Anterior cingulate cortex (tissue), 58 donors: ENCODE data around the gene SLC7A14.
A peak's percentile ranks its signal among the peaks of the same experiment; 100 is the strongest.
"Not testable (repeated sequence)": the region's sequence is repeated elsewhere in the genome, so short reads cannot be mapped to it uniquely, and the experiment has no call there.

Experiments used
- DNase-seq, 58 donors: peaks; one replicate each; lab custom pipeline; 2025; lab: John Stamatoyannopoulos, UW

SLC7A14 gene

DNA sequence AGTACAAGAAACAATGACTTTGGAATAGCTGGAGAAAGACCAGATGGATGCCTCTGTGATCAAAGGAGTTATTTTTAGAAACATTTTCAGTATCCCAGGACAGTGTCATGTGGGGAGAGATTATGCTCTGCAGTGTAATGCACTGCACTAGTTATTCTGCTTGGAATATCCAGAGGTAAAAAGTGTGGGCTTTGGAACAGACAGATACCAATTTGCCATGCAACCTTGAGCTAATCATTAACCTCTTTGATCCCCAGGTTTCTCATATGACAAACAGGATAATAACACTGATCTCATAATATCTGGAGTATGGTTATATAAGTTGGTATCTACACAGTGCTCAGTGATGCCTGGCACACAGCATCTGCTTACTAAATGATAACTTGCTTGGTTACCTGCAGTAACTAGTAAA lies 12.2 kb upstream of the SLC7A14 start:
- peak in 1 of 58 donors; percentile 40 for DNase-seq

DNA sequence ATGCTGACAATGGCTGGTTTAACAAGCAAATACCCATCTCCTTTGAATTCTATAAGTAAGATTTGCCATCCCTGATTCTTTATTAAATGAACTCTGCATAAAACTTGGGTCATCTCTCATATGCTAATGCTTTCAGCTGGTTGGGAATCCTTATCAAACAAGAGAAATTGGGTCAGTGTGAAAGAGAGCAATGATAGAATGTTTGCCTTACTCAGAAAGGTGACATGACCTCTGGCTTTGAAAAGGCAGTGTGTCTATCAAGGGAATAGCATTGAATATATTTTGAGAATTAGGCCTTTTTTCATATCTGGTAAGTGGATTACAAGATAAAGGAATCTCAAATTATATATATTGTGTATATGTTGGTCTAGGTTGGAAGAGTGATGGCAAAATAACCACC lies 8.7 kb upstream of the SLC7A14 start:
- no peak for DNase-seq

DNA sequence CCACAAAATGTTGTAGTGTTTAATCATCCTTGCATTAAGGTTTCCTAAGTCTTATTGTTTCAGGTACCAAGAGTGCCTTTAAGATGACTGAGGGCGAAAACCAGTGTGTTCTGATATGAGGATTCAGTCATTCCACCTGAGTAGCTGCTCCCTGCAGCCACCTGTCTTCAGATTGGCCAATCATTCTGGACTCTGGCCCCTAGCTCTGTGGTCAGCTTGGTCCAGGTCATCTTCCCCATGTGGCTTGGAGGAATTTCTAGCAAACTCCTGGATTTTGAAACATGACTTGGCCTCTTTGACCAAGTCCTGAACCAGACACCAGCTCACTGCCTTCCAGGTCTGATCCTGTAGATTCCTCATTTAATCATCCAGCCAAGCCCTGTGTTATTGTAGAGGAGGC lies 7.8 kb upstream of the SLC7A14 start:
- DNase-seq: no peak

DNA sequence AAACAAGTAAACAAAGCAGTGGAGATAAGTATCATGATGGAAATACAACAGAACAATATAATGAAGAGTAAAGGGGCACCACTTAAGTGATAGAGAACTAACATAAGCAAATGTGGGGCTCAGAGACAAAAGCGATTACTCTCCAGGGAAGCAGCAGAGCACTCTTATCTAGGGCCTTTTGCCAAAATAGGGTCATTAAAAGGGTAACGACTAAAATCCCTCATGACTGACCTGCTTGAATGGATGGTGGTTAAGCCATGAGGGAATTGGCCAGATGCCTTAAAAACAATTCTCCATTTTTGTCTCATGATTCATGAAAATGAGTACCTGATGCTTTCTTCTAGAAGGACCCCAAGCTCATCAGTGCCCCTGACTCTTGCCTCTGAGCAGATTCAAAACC lies 3.2 kb upstream of the SLC7A14 start:
- DNase-seq: no peak

DNA sequence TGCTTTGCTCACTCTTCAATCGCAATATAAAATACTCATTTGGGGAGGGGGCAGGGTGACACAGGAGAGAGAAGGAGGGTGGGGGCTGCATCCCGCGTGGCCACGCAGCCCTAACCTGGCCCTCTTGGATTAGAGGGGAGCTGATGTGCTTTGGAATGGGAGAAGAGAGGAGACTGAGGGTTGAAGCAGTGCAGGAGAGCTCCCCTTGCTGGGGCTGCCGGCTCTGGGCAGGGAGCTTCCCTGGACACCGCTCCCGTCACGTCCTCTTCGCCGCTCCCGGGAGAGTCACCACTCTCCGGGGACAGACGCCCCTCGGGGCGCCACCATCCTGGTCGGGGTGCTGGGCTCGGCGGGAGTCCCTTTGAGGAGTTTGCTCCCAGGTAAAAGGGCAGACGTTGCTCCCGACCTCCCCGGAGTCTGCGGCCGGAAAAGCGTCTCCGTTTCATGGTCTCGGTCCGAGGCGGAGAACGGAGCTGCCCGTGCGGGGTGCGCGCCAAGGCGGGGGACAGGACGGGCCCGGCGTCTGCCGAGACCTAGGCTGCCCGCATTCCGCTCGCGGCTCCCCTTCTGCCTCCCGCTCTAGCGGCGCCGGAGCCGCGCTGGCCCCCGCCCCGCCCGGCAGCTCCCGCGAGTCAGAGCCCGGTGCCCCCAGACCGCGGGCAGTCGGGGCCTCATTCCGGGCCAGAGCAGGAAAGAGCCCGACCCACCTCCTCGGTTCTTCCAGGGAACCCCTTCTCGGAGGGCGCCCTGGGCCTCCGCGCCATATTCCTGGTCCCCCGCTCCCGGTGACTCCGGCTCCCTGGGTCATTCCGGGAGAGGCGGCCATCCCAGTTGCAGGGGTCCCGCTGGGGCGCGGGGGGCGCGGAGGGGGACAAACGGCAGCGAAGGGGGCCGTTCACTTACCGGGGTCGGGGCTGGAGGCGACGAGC lies 603 bp downstream of the SLC7A14 start:
- peak in 19 of 58 donors; percentile 2 to 67 (median 38) for DNase-seq

DNA sequence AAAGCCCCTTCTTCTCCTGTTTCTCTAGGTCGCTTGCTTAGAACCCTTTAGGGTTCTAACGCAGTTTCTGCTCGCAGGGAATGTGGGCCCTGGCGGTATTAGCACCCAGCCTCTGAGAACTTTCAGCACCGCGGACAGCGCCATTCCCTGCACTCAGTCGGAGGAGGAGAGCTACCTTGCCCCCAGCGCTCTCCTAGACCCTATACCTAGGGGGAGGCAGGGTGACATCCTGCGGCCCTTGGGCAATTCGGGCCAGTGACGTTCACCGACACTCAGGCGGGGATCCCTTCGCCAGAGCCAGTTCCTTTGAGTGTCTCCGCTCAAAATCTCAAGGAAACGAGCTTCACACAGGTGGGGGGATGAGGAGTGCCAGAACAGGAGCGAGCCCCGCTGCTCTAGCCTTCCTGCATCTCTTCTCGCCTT lies 1.3 kb downstream of the SLC7A14 start:
- peak in 44 of 58 donors; percentile 2 to 66 (median 32) for DNase-seq

DNA sequence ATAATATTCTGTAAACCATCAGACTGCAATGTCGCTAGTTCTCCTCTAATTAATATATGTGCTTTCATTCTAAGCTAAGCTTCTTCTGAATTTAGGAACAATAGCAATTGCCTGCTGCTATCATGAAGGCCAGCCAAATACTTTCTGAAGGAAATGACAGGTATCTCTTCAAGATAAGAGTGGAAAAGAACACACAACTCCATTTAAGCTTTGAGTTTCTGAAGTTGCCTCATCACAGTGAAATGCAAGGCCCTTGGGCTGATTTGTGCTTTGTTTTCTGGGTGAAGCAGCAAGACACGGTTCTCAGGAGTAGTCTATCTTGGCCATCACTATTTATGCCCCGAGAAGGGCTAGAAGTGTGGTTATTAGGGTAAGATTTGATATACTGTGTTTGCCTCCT lies 6.2 kb downstream of the SLC7A14 start:
- DNase-seq: no peak

DNA sequence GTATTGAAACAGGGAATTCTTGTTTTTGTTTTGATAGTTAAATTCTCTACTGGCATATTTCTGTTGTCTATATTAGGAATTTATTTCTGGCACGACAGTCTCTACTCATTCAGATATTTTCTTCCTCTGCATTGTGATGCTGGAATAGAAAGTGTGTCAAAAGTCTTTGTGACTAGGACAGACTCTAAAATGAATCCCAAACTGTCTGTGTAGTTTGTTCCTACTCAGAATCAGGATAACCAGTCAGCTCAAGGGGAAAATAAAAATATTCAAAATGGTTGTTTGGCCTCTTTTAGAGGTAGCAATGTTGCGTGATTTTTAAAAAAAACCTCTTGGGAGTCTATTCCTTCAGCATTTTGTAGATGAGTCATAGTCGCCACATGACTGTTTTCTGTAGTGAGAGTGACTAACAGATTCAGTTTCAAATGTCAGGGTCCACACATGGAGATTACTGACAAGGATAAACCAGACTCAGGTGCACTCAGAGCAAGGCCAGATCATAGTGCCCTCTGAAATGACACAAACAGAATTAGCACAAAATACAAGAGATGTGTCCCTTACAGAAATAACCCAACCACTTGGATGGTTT lies 13.1 kb downstream of the SLC7A14 start:
- DNase-seq: no peak

DNA sequence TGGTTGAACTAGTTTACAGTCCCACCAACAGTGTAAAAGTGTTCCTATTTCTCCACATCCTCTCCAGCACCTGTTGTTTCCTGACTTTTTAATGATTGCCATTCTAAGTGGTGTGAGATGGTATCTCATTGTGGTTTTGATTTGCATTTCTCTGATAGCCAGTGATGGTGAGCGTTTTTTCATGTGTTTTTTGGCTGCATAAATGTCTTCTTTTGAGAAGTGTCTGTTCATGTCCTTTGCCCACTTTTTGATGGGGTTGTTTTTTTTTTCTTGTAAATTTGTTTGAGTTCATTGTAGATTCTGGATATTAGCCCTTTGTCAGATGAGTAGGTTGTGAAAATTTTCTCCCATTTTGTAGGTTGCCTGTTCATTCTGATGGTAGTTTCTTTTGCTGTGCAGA lies 18.3 kb downstream of the SLC7A14 start:
- not testable (repeated sequence) for DNase-seq

DNA sequence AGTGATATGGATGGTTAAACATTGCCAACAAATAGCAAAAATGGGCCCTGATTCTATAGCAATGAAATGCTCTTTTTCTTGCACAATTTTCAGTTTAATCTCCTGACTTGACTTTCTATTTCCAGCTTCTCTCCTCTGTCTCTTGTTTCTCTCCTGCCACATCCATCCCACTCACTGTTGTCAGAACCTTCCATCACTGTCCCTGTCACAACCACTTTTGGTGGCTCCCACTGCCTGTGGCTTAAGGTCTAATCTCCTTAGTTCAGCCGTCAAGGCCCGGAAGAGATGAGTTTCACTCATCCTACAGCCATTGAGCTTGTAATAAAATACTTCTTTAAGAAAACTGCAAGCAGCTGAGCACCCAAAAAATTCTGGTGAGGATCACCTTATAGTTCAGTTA lies 19.5 kb downstream of the SLC7A14 start:
- DNase-seq: no peak

DNA sequence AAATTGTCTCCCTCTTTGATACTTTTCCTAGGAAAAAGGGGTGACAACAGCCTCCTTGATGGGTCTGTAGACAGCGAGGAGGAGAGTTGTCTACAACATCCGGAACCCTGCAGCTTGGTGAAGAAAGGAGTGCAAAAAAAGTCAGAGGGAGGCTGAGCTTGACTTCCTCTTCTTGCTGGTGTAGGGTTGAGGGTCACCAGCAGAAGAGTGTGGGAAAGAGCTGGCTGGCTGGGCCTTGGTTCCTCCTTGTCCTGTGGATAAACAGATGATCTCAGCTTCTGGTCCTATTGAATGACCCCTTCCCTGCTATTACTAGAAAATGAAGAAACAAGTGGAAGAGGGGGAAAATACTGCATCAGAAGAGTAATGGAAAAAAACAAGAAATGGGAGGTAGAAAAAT lies 20.4 kb downstream of the SLC7A14 start:
- DNase-seq: no peak

DNA sequence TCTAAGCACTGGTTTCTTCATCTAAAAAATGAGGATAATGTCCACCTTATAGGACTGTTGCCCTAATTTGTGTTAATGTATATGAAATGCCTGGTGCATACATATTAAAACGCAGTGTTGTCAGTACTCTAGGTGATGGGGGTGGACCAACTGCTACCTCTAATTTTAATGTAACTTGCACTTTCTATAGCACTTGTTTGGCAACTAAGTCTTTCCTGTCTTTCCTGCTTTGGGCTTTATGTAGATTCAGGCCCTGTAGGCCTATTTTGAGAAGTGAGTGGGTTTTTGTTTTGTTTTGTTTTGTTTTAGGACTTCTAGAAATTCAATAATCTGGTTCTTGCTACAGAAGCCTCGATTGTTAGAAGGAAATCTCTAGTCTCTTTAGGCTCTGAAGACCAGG lies 21.2 kb downstream of the SLC7A14 start:
- DNase-seq: no peak

DNA sequence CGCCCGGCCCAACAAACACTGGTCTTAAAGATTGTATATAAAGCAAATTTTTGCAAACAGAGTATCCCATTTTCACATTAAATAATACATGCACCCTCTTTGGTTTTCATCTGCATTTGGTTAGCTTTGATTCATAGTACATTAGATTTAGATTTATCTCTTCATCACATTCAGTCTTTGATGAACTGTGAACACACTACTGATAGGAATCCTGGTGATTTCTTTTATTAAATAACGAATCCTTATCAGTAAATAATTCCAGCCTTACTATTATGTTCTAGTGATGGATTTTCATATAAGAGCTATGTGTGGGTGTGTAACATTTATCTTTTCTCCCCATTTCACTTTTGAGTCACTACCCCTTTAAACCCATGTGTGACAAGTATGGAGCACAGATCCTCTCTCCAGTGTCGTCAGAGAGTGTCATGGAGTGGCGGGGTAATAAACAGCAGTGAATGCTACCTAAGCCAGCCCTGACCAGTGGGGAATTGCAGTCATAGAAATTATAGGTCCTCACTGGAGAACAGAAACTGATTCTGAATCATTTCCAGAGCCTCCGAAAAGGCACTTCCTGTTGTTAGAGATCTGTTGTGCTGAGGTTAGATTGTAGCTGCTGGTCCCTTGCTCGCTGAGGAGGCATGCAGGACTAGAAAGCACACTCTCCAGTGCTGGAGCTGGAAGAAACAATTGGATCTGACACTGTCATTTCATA lies 22.0 kb downstream of the SLC7A14 start:
- peak in 1 of 58 donors; percentile 11 for DNase-seq

DNA sequence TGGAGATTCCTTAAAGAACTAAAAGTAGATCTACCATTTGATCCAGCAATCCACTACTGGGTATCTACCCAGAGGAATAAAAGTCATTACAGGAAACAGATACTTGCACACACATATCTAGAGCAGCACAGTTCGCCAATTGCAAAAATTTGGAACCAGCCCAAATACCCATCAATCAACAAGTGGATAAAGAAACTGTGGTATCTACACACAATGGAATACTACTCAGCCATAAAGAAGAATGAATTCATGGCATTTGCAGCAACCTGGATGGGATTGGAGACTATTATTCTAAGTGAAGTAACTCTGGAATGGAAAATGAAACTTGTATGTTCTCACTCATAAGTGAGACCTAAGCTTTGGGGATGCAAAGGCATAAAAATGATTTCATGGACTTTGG lies 23.8 kb downstream of the SLC7A14 start:
- DNase-seq: no peak

DNA sequence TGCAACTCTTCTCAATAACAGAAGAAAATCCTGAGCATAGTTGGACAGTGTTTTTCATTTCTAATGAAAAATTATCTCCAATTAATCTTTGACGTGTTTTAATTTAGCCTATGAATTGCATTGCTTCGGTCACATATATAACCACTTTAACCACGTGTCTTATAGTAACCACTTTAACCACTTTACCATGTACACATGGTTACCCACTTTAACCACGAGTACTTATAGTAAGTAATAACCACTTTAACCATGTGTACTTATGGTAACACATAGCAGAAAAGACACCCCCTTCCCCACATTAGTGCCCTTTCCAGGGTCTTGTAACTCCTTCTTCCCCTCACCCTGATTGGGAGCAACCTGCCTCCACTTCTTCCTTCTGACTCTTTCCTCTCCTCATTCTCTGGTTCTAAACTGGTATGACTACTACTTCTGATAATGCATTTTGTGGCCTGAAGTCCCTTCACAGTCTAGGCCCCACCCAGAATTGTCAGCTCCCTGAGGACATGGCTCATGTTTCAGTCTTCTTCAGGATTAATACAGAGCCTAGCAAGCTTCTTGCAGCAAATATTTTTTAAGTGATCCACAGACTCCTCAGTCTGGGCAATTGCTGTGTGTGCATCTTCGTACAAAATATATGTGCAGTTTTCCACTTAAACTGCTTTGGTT lies 25.0 kb downstream of the SLC7A14 start:
- no peak for DNase-seq

DNA sequence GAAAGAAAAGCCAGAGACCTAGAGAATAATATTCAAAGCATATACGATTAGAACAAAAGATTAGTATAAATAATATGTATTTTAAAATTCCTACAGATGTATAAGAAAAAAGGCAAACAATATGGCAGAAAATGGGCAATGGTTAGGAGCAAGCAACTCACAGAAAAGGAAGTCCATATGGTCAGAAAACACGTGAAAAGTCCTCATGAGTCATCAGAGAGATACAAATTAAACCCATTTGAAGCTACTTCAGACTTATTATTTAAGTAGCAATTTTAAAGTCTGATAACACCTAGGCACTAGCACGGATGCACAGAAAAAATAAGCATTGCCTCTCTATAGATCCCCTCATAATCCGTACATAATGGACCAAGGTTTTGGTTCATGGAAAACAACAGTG lies 25.6 kb downstream of the SLC7A14 start:
- no peak for DNase-seq

DNA sequence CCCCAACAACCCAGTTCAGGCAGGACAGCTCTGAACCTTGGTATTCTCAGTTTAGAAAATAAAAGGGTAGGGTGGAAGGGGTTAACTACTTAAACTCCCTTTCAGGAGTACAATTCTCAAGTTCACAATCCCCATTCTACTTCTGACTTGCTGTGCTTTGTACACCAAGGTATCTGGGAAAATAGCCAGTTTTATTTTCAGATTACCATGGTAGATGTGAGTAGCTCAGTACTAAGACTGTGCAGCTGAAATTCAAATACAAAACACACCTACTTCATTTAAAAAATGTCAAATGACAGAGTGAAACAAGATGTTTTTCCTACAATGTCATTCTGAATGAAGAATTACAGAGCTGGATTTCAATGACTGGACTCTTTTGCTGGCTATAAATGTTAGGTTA lies 27.4 kb downstream of the SLC7A14 start:
- DNase-seq: no peak

DNA sequence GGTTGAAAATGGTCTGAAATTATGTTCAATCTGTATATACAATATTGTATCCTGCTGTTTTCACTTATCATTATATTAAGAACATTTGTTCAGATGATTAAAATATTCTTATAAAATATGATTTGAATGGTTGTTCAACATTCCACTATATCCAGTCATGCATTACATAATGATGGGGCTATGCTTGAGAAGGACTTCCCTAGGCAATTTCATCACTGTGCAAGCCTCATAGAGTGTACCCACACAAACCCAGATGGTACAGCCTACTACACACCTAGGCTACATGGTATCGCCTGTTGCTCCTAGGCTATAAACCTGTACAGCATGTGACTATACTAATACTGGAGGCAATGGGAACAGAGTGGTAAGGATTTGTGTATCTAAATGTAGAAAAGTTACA lies 30.5 kb downstream of the SLC7A14 start:
- no peak for DNase-seq

DNA sequence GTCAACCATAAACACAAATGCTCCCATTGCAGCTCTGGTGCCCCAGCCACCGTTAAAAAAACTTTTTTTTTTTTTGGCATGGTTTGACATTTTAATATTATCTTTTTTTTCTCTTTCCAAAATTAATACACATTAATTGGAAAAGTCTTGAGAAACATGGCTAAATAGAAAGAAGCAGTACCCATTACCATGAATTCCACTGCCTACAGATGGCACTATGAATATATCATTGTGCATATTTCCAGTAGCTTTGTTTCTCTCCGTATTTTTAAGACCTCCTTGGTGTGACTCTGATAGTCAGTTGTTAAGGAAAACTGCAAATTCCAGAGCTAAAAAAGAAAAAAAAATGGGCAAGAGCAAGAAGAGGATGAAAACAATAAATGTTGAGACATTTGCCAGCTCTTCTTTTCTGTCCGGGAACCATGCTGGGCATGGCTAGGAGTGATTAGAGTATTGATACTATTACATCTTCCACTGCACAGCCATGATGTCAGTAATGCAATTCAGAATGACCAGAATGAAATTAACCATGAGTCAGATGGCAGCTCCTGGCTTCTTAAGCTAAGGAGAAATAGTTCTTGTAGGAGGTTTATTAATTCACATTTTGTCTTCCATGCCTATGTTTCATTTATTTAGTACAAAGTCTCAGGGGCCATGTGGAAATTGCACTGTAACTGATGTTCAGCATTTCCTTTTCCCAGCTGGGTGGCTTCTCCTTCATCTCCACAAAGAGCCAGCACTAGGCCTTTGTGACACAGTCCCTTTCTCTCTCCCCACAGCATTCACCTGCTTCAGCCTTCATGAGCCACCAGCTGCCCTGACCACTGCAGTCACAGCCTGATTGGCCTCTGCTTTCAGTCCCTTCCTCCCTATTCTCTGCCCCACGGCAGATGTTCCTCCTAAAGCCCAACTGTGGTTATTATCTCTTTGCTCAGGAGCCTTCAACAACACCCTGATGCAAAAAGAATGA lies 31.8 kb downstream of the SLC7A14 start:
- DNase-seq: no peak

DNA sequence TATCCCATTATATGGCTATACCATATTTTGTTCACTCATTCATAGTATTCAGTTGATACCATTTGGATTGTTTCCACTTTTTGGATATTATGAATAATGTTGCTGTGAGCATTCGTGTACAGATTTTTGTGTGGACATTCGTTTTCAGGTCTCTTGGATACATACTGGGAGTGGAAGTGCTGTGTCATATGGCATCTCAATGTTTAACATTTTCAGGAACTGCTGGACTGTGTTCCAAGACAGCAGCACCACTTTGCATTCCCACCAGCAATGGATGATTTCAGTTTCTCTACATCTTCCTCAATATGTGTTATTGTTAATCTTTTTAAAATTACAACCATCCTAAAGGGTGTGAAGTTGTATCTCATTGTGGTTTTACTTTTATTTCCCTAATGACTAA lies 34.6 kb downstream of the SLC7A14 start:
- DNase-seq: no peak
